HepG2 (cell line): ENCODE results near the gene MSL2. TPM values are rescaled to one million over a fixed set of nuclear protein-coding genes. Genes with fewer than 3 reads are reported as not detected.

ENCODE experiments used
- CENPT ChIP-seq: sonication (generic); formaldehyde crosslinking; IDR thresholded peaks from 2 replicates; pipeline ENCODE4 v1.8.0; 2022; ENCODE audit warnings: low read depth, mild to moderate bottlenecking, moderate library complexity, missing genetic modification reagents
- DR1 ChIP-seq: sonication (generic); formaldehyde crosslinking; IDR thresholded peaks from 2 replicates; pipeline ENCODE4 v1.8.0; 2021; ENCODE audit warnings: mild to moderate bottlenecking, missing genetic modification reagents, inconsistent platforms
- MAX ChIP-seq: IDR thresholded peaks from 2 replicates; pipeline ENCODE4 v1.6.1; 2012; ENCODE audit warnings: inconsistent platforms
- MLLT10 ChIP-seq: sonication (generic); formaldehyde crosslinking; IDR thresholded peaks from 2 replicates; pipeline ENCODE4 v1.4.0; 2020; ENCODE audit warnings: missing genetic modification reagents
- REL ChIP-seq: sonication (generic); formaldehyde crosslinking; conservative IDR thresholded peaks from 2 replicates; pipeline ENCODE4 v1.8.0; 2022; ENCODE audit warnings: mild to moderate bottlenecking, missing genetic modification reagents, moderate library complexity
- SIX4 ChIP-seq: sonication (generic); formaldehyde crosslinking; IDR thresholded peaks from 2 replicates; pipeline ENCODE4 v1.4.0; 2020; ENCODE audit warnings: missing genetic modification reagents
- ZBTB42 ChIP-seq: sonication (generic); formaldehyde crosslinking; IDR thresholded peaks from 2 replicates; pipeline ENCODE4 v1.5.0; 2020; ENCODE audit warnings: mild to moderate bottlenecking, missing genetic modification reagents
- ZNF318 ChIP-seq: sonication (generic); formaldehyde crosslinking; IDR thresholded peaks from 2 replicates; pipeline ENCODE4 v1.4.0; 2020; ENCODE audit warnings: mild to moderate bottlenecking, missing genetic modification reagents
- ZNF407 ChIP-seq: sonication (generic); formaldehyde crosslinking; IDR thresholded peaks from one replicate; pipeline ENCODE4 v1.5.1; 2020; ENCODE audit warnings: mild to moderate bottlenecking, missing genetic modification reagents; ENCODE audit errors: not compliant biosample characterization
- ZNF451 ChIP-seq: sonication (generic); formaldehyde crosslinking; IDR thresholded peaks from 2 replicates; pipeline ENCODE4 v1.5.0; 2020; ENCODE audit warnings: mild to moderate bottlenecking, missing genetic modification reagents
- polyA plus RNA-seq, 8 experiments: library from polyadenylated mRNA; depleted of rRNA in 3 of 8; stranded (reverse) in 7 of 8; unstranded in 1 of 8; fragments of >200 nt; fragmentation: Illumina TruSeq in 4 of 8; extraction: Trizol in 4 of 8; gene quantifications; 2 replicates each; pipeline versions ENCODE4 v1.2.1 to v1.2.3, GENCODE V29; 2011 to 2016; ENCODE audit warnings: low read depth in 4 of 8, missing spikeins in 1 of 8, mixed read lengths in 1 of 8; ENCODE audit not compliant: insufficient read depth in 1 of 8
- total RNA-seq, 5 experiments: library from RNA; depleted of rRNA; stranded (reverse); fragments of >200 nt; fragmentation: Illumina TruSeq; extraction: Trizol; gene quantifications; 2 replicates each; pipeline ENCODE4 v1.2.3, GENCODE V29; 2016; ENCODE audit warnings: low read depth in 1 of 5

MSL2 gene
- total and polyA plus RNA-seq, 2 of the 13 experiments (the other 11 are each of a cell fraction or from before 2014, with no cell fraction given) = 6.9 to 11.7 TPM

- TF ChIP-seq ZNF407 (CRISPR knock-in tag) (no peak), ZNF451 (CRISPR knock-in tag) (no peak), REL (peak; percentile 90; the same call in 1 of the 2 replicates), MAX (0 out of 2 replicates have a peak, but pooled peaks have one; percentile 12), SIX4 (CRISPR knock-in tag) (no peak), DR1 (CRISPR knock-in tag) (no peak), ZNF318 (no peak), CENPT (CRISPR knock-in tag) (peak; percentile 55; the same call in 1 of the 2 replicates), ZBTB42 (no peak), MLLT10 (no peak)
These were observed 674 bp downstream of the MSL2 start (continued) for GRCh38 chr3:136195258-136196063.
